Jurkat, Clone E6-1 (cell line): Measurements from ENCODE around the gene RBMY1D. TPM values are rescaled to one million over a fixed set of nuclear protein-coding genes. Genes with fewer than 3 reads are reported as not detected.
"Not testable (repeated sequence)": the region's sequence is repeated elsewhere in the genome, so short reads cannot be mapped to it uniquely, and the experiment has no call there.

Experiments
- DNase-seq: peaks from one replicate; pipeline ENCODE4 v3.0.0-alpha.2; 2011; ENCODE audit warnings: low read depth, low spot score
- H3K4me3 ChIP-seq: 2 replicates; pipeline ENCODE4 v1.5.1; 2011; ENCODE audit warnings: mild to moderate bottlenecking, low read length, control low read depth, moderate library complexity
- polyA plus RNA-seq: library from polyadenylated mRNA; unstranded; fragments of >200 nt; gene quantifications from one replicate; pipeline ENCODE4 v1.2.1, GENCODE V29; 2012; ENCODE audit warnings: missing spikeins; ENCODE audit not compliant: insufficient read length, insufficient read depth

Gene RBMY1D
- not detected for polyA plus RNA-seq

GRCh38 chrY:21894426-21894825 is at the start of gene RBMY1D:
TSS of gene RBMY1D (minus strand) at chrY:21894526. CDS start at chrY:21892513, 2,013 bp downstream.
- DNase-seq: not testable (repeated sequence)

DNA sequence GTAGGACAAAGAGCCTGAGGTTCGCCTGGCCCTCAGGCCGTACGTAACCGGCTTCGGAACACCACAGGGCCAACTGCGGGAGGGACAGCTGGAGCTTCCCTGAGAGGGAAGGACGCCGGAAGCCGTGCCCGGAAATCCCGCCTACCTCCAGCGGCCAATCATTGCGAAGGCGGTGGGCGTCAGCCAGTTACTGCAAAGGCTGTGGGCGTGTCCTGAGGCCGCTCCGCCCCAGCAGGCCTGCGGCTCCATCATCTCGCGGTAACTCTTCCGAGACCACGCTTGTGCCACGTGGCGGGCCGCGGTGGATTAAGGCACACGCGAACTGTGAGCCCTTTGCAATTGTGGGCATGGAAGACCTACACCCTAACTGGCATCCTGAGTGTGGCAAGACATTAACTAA is 23.6 kb upstream of the RBMY1D start, which contains the start of gene RBMY1E:
Gene RBMY1E, minus strand, starts transcription at position 101 of the 400 bp plus-strand sequence. CDS start 1,978 bp downstream, outside the sequence.
- H3K4me3 ChIP-seq, DNase-seq: not testable (repeated sequence)

More at GRCh38 chrY:21894426-21894825, at the start of gene RBMY1D:
- H3K4me3 ChIP-seq: not testable (repeated sequence)

- not testable (repeated sequence) for DNase-seq, H3K4me3 ChIP-seq
Observed at GRCh38 chrY:21869407-21870076, 24.8 kb downstream of the RBMY1D start.

- H3K4me3 ChIP-seq: no peak overlapping the region
- no peak for DNase-seq
Observed at GRCh38 chrY:21845481-21845880, 48.8 kb downstream of the RBMY1D start.

DNA sequence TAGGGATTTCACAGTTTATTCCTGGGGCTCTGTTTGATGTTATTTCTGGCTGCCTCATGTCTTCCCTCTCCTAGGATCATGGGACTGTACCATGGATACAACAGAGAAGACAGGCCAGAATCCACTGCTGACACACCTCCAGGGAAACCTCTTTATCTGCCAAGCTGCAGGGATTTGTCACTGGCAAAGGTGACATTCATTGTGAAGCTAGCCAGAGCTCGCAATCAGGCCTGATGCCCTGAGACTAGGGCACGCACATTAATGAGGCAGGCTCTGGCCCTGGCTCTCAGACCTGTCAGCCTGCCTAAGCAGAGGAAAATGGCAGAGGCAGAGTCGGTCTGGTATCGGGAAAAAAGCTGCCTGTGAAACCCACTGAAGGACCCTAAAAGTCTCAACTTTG is 52.2 kb downstream of the RBMY1D start:
- no peak overlapping the region for H3K4me3 ChIP-seq
- DNase-seq: no peak

GRCh38 chrY:21839489-21839888 is 54.8 kb downstream of the RBMY1D start:
- no peak for DNase-seq
- no peak overlapping the region for H3K4me3 ChIP-seq

DNA sequence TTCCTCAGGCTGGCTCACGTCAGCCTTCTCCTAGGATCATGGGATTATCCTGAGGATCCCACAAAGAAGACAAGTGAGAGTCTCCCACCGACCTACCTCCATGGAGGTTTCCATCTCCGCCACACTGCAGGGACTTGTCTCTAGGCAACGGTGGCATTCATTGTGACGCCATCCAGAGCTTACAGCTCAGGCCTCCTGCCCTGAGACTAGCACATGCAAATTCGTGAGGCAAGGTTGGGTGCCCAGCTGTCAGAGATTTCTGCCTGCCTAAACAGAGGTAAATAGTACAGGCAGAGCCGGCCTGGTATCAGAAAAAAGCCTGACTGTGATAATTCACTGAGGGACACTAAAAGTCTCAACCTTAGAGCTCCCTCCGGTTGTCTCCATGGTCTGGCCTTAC is 58.0 kb downstream of the RBMY1D start:
- no peak overlapping the region for H3K4me3 ChIP-seq
- DNase-seq: no peak

DNA sequence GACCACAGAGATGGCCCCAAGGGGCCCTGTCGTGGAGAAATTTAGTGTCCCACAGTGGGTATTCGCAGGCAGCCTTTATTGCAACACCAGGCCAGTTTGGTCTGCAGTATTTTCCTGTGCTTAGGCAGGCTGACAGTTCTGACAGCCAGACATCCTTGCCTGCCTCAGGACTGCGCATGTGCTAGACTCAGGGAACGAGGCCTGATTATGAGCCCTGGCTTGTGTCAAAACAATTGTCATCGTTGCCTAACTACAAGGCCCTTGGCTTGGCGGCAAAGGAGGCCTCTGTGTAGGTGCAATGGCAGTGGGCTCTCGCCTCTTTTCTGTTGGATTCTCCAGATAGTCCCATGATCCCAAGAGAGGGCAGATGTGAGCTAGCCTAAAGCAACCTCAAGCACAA is 59.3 kb downstream of the RBMY1D start:
- H3K4me3 ChIP-seq: no peak overlapping the region

More for the DNA sequence above, 59.3 kb downstream of the RBMY1D start:
- no peak for DNase-seq
